IPS-15b (cell line): Measurements from ENCODE around the gene PRPF6.

Experiments
- H3K27me3 ChIP-seq: one replicate; pipeline ENCODE4 v1.6.1; 2013; ENCODE audit warnings: low read length; ENCODE audit not compliant: control insufficient read depth, insufficient read depth
- H3K36me3 ChIP-seq: one replicate; pipeline ENCODE4 v1.6.1; 2013; ENCODE audit warnings: low read length; ENCODE audit not compliant: control insufficient read depth, insufficient read depth
- H3K4me1 ChIP-seq: one replicate; pipeline ENCODE4 v1.6.1; 2013; ENCODE audit warnings: mild to moderate bottlenecking, low read length; ENCODE audit not compliant: control insufficient read depth, insufficient read depth
- H3K4me3 ChIP-seq: one replicate; pipeline ENCODE4 v1.5.1; 2013; ENCODE audit warnings: low read depth, low read length
- H3K9ac ChIP-seq: one replicate; pipeline ENCODE4 v1.6.1; 2013; ENCODE audit warnings: low read depth, mild to moderate bottlenecking, low read length
- H3K9me3 ChIP-seq: one replicate; pipeline ENCODE4 v1.6.1; 2013; ENCODE audit warnings: mild to moderate bottlenecking, low read length; ENCODE audit not compliant: control insufficient read depth, insufficient read depth

Gene PRPF6

DNA sequence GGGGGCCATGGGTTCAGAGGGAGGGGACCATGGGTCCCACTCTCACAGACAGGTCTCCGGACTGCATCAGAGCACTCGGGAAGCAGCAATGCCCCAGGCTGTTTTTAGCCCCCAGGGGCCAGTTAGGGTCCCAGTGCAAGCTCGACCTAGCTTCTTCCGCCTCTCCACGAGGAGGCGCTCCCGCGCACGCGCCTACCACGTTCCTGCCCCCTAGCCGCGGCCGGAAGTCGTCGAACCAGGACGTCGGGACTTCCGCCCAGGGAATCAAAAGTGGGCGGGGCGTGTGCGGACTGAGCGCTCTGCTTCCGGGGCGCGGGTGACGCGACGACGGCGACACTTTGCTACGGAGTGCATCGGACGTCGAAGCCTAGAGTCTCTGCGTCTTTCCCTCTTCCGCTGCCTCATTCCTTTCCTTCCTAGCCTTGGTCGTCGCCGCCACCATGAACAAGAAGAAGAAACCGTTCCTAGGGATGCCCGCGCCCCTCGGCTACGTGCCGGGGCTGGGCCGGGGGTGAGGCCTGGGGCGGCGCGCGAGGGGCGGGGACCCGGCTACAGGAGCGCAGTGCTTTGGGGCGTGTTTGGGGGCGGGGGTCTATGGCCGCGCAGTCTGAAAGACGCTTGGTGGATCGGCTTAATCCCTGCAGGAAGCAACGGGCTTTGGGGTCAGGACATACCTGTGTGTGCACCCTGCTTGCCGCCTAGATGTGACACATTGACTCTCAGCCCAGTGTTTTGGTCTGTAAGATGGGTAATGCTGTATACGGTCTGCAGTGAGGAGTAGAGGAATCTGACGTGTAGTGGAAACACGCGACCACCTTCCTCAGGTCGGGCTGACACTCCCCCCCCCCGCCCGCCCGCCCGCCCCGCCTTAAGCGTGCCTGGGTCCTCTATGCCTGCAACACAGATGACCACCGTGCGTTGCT, at the start of gene PRPF6:
PRPF6 (plus strand) TSS at position 327 of the 923 bp plus-strand sequence; CDS start at position 441, 114 bp downstream.
- Histone ChIP-seq H3K9ac (peak within 1 kb of the TSS; percentile 38), H3K4me3 (peak within 1 kb of the TSS; percentile 92), H3K27me3 (peaks cover 25% of the 10 kb centered on the region), H3K9me3 (no peaks in the 10 kb centered on the region), H3K4me1 (peaks cover 3% of the 10 kb centered on the region), H3K36me3 (peaks cover 19% of the 10 kb centered on the region)

- no peaks in the 10 kb centered on the region for H3K27me3 ChIP-seq
- no peaks in the 10 kb centered on the region for H3K4me1 ChIP-seq
- no peak overlapping the region for H3K9ac ChIP-seq
- H3K36me3 ChIP-seq = peaks cover 46% of the 10 kb centered on the region
- no peaks in the 10 kb centered on the region for H3K9me3 ChIP-seq
- no peak overlapping the region for H3K4me3 ChIP-seq
Measured at GRCh38 chr20:63931735-63932134, 49.2 kb upstream of the PRPF6 start.

DNA sequence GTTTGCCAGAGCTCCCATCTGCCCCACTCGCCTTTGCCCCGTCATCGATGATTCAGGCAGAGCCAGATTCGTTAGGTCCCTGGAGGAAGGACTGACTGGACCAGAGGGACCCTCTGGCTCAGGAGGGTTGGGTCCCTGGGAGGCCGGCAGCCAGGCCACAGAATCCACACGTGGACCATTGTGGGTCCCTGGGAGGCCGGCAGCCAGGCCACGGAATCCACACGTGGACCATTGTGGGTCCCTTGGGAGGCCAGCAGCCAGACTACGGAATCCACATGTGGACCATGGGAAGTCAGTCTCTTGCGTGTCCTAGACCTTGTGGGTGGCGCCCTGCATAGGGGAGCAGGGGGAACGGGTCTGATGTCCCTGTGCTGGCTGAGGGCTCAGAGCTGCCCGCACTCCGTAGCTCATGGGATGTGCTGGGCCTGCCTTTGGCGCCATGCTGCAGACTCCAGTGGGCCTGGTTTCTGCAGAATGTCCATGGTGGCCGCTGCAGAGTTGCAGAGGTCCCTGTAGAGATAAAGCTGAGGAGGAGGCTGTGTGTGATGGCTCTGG, 48.2 kb upstream of the PRPF6 start:
- H3K4me1 ChIP-seq = no peaks in the 10 kb centered on the region
- no peaks in the 10 kb centered on the region for H3K27me3 ChIP-seq
- H3K9me3 ChIP-seq = no peaks in the 10 kb centered on the region
- H3K36me3 ChIP-seq = peaks cover 46% of the 10 kb centered on the region
- no peak overlapping the region for H3K9ac ChIP-seq
- H3K4me3 ChIP-seq = no peak overlapping the region

- no peak overlapping the region for H3K9ac ChIP-seq
- H3K4me3 ChIP-seq = no peak overlapping the region
- H3K27me3 ChIP-seq = no peaks in the 10 kb centered on the region
- no peaks in the 10 kb centered on the region for H3K9me3 ChIP-seq
- peaks cover 39% of the 10 kb centered on the region for H3K36me3 ChIP-seq
- no peaks in the 10 kb centered on the region for H3K4me1 ChIP-seq
Measured at GRCh38 chr20:63933646-63934045, 47.3 kb upstream of the PRPF6 start.

DNA sequence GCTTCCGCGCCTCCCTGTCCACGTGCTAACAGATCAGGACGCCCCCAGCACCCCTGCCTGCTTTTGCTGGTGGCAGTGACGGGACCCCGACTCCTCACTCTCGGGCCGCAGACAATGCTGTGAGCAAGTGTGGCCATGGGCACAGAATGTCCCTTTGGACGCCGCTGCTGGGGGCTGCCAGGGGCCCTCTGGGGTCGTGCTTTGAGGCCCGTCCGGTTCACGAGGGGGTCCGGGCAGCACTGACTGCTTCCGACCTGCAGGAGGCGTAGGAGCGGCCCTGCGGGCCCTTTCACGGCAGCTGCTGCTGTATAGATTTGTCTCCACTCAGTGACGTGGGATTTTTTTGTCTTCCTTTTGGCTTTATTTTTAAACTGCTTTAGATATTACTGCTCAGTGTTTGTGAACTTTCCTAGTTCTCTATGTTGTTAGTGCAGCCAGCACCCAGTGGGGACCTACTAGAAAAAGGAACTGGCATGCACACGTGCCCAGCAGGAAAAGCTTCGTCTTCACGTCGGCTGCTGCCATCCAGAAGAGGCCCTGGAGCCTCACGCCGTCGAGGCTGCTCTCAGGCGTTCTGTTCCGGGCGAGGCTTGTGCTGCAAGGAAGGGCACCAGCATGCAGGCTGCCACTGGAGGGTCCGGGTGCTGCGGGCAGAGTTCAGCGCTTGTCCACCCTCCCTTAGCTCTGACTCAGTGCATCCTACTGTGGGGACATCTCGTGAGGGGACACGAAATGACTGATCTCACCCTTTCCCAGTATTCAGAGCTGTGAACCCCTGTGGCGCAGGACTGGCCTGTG, 46.5 kb upstream of the PRPF6 start:
- Histone ChIP-seq H3K36me3 (peaks cover 31% of the 10 kb centered on the region), H3K4me3 (no peak overlapping the region), H3K9ac (no peak overlapping the region), H3K9me3 (no peaks in the 10 kb centered on the region), H3K4me1 (no peaks in the 10 kb centered on the region), H3K27me3 (no peaks in the 10 kb centered on the region)

- Histone ChIP-seq H3K4me1 (no peaks in the 10 kb centered on the region), H3K36me3 (peaks cover 25% of the 10 kb centered on the region), H3K9ac (no peak overlapping the region), H3K4me3 (no peak overlapping the region), H3K9me3 (no peaks in the 10 kb centered on the region), H3K27me3 (no peaks in the 10 kb centered on the region)
Measured at GRCh38 chr20:63935447-63935846, 45.5 kb upstream of the PRPF6 start.

GRCh38 chr20:63937596-63937995, 43.3 kb upstream of the PRPF6 start:
- Histone ChIP-seq H3K36me3 (peaks cover 6% of the 10 kb centered on the region), H3K4me3 (no peak overlapping the region), H3K27me3 (no peaks in the 10 kb centered on the region), H3K9me3 (no peaks in the 10 kb centered on the region), H3K9ac (no peak overlapping the region), H3K4me1 (no peaks in the 10 kb centered on the region)

GRCh38 chr20:63939061-63939935, 41.6 kb upstream of the PRPF6 start:
- Histone ChIP-seq H3K9ac (peak overlapping the region; percentile 81), H3K9me3 (no peaks in the 10 kb centered on the region), H3K4me3 (peak overlapping the region; percentile 87), H3K27me3 (no peaks in the 10 kb centered on the region), H3K4me1 (no peaks in the 10 kb centered on the region), H3K36me3 (peaks cover 22% of the 10 kb centered on the region)

DNA sequence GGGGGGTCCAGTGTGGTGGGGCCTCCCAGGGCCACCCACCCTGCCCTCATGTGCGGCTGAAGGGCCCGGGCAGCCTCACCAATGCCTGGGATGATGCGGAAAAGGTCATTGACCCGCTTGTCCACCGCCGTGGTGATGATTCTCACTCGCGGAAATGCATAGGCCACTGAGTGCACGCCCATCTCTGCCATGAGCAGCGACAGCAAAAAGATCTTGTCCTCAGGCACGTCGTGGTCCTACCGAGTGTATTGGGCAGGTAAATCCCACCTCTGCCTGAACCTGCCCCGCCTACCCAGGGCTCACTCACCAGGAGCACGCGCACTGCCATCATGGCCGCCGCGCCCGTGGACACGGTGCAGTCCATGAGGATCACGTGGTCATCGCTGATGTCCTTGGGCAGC, 40.9 kb upstream of the PRPF6 start:
- no peaks in the 10 kb centered on the region for H3K4me1 ChIP-seq
- peak overlapping the region; percentile 75 for H3K4me3 ChIP-seq
- no peaks in the 10 kb centered on the region for H3K9me3 ChIP-seq
- no peaks in the 10 kb centered on the region for H3K27me3 ChIP-seq
- peaks cover 29% of the 10 kb centered on the region for H3K36me3 ChIP-seq
- peak overlapping the region; percentile 60 for H3K9ac ChIP-seq

- Histone ChIP-seq H3K4me3 (peak overlapping the region; percentile 75), H3K36me3 (peaks cover 34% of the 10 kb centered on the region), H3K4me1 (no peaks in the 10 kb centered on the region), H3K27me3 (no peaks in the 10 kb centered on the region), H3K9ac (peak overlapping the region; percentile 60), H3K9me3 (no peaks in the 10 kb centered on the region)
Measured at GRCh38 chr20:63940472-63941266, 40.3 kb upstream of the PRPF6 start.
